Colonic mucosa (tissue), 4 donors: ENCODE results near the gene MIEF1. TPM values are rescaled to one million over a fixed set of nuclear protein-coding genes. Genes with fewer than 3 reads are reported as not detected.

Experiments used
- DNase-seq: peaks from one replicate; pipeline ENCODE4 v3.0.0-alpha.2; 2020
- H3K27ac ChIP-seq: fragments of 200-600 bp; one replicate; pipeline ENCODE4 v1.8.0; 2021
- H3K27me3 ChIP-seq: fragments of 200-600 bp; one replicate; pipeline ENCODE4 v1.8.0; 2021
- H3K36me3 ChIP-seq: fragments of 200-600 bp; one replicate; pipeline ENCODE4 v1.8.0; 2021
- H3K4me1 ChIP-seq: fragments of 200-600 bp; one replicate; pipeline ENCODE4 v1.8.0; 2021; ENCODE audit warnings: mild to moderate bottlenecking
- H3K4me3 ChIP-seq: fragments of 200-600 bp; one replicate; pipeline ENCODE4 v1.8.0; 2021
- H3K9ac ChIP-seq, 2 donors: one replicate each; pipeline ENCODE4 v1.7.0; 2013; ENCODE audit warnings: control low read depth in 2 of 2, low read depth in 2 of 2, low read length in 2 of 2
- H3K9me3 ChIP-seq: fragments of 200-600 bp; one replicate; pipeline ENCODE4 v1.8.0; 2021
- intact Hi-C: fragments of 100-400 bp; cut with DNase I; formaldehyde crosslinking; loops from one replicate; pipeline ENCODE4 v1.14.1; 2022
- total RNA-seq, 2 donors: library from RNA; stranded (reverse); fragmentation: NEBNext Ultra II Directional in 1 of 2; extraction: Animal tissue kit (Norgen Biotek cat#: 25700) in 1 of 2; gene quantifications; one replicate each; pipeline ENCODE4 v1.2.1, GENCODE V29; 2021
- TF ChIP-seq, protein P1 (sequence below): fragments of 200-600 bp; IDR thresholded peaks from one replicate; pipeline ENCODE4 v1.8.0; 2022; ENCODE audit warnings: antibody characterized with exemption, mild to moderate bottlenecking
- donor health status: healthy.
- donor health status: DM: no; HTN: no; CAD: no.
- donor health status: DM: no; HTN: no; CAD: no.

Gene MIEF1
- total RNA-seq, 2 donors from 2014 or later = 28.6 to 36.6 TPM

DNA sequence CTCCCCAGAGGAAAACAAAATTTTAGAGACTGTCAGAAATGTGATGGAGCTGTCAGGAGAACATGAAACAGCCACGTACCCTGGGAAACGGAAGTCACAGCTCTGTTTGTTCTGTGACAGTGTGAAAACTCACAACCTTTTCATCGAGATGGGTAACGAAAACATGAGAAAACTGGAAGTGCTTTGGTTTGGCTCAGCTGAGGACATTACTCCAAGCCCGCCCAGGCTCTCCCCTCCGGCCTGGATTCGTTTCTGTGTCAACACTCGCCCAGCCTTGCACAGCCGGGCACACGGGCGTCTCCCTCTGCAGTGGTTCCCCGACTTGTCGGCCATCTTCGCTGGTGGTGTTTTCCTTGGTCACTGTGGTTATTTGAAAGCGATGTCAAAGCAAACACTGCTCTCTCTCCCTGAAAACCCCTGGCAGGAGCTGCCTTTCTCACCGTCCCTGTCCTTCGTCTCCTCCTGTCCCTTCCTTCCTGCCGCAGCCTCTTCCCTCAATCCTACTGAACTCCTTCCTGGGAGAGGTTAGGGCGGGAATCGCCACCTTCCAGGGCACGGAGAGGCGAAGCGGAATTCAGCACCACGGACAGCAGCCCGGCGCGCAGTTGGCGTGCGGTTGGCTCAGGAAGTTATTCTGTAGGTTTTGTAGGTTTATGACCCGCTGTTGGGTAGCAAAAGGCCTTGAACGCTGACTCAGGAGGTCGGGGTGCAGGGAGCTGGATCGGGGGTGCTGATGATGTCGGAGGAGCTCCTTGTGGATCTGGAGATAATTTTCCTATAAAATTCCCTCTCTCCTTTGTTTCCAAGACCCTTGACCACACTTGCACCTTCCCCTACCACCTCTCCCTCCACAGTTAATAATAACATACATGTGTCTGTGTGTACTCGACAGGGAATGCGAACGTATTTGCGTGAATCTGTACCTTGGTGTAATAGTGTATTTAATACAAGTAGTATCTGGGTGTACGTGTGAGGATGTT lies 43.6 kb downstream of the MIEF1 start:
- DNase-seq = peak; percentile 65
- no peaks in the 10 kb centered on the region for H3K4me1 ChIP-seq
- no peak overlapping the region for H3K4me3 ChIP-seq
- no peaks in the 10 kb centered on the region for H3K27me3 ChIP-seq
- TF ChIP-seq, protein P1, sequence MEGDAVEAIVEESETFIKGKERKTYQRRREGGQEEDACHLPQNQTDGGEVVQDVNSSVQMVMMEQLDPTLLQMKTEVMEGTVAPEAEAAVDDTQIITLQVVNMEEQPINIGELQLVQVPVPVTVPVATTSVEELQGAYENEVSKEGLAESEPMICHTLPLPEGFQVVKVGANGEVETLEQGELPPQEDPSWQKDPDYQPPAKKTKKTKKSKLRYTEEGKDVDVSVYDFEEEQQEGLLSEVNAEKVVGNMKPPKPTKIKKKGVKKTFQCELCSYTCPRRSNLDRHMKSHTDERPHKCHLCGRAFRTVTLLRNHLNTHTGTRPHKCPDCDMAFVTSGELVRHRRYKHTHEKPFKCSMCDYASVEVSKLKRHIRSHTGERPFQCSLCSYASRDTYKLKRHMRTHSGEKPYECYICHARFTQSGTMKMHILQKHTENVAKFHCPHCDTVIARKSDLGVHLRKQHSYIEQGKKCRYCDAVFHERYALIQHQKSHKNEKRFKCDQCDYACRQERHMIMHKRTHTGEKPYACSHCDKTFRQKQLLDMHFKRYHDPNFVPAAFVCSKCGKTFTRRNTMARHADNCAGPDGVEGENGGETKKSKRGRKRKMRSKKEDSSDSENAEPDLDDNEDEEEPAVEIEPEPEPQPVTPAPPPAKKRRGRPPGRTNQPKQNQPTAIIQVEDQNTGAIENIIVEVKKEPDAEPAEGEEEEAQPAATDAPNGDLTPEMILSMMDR = no peak
- no peak overlapping the region for H3K9ac ChIP-seq
- no peak overlapping the region for H3K27ac ChIP-seq
- intact Hi-C loops = no loop called here
- H3K9me3 ChIP-seq = no peaks in the 10 kb centered on the region
- H3K36me3 ChIP-seq = no peaks in the 10 kb centered on the region

DNA sequence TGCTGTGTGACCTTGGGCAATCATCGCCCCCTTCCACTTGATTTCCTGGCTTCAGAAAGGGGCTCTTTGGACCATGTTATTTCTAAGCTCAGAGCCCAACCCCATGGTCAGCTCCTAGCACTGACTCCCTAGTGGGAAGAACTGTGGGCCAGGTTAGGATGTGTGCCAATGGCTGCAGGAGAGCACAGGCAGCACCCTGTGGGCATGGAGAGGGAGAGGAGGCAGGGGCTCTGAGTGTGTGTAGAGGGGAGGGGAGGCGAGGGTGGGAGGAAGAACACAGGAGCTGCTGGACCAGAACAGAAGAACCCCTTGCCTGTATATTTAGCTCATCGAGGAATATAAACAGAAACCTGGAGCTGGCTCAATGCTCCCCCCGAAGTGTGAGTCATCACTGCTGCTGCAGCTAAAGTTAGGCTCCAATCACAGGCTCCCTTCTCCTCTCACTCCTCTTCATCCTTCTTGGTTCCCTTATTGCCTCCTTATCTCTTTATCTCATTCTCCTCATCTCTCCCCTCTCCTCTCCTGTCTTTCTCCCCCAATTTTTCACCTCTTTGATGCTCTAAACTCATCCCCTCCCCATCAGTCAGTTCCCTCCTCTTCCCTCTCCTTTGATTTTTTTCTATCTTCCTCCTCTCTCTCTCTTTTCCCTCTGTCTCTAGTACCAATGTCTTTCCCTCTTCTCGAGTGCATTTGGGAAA lies 44.9 kb downstream of the MIEF1 start:
- no peaks in the 10 kb centered on the region for H3K4me1 ChIP-seq
- no peak overlapping the region for H3K4me3 ChIP-seq
- intact Hi-C loops = no loop called here
- TF ChIP-seq, protein P1 = no peak
- no peaks in the 10 kb centered on the region for H3K36me3 ChIP-seq
- H3K9me3 ChIP-seq = no peaks in the 10 kb centered on the region
- H3K27ac ChIP-seq = no peak overlapping the region
- H3K9ac ChIP-seq = no peak overlapping the region
- no peak for DNase-seq
- no peaks in the 10 kb centered on the region for H3K27me3 ChIP-seq

DNA sequence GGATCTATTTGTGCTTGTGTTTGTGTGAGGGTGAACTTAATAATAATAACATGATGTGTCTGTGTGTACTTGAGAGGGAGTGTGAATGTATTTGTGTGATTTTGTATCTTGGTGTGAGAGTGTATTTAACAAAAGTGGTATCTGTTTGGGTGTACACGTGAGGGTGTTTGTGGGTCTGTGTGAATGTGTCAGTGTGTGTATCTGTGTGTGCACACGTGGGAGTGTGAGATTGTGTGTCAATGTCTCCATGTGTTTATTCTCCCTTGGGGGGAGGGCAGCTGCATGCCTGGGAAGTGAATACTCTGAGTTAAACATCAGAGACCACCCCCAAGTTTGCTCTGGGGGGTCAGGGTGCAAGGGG lies 45.5 kb downstream of the MIEF1 start:
- Histone ChIP-seq H3K27ac (no peak overlapping the region), H3K9ac (no peak overlapping the region), H3K9me3 (no peaks in the 10 kb centered on the region), H3K27me3 (no peaks in the 10 kb centered on the region), H3K36me3 (no peaks in the 10 kb centered on the region), H3K4me3 (no peak overlapping the region), H3K4me1 (no peaks in the 10 kb centered on the region)
- intact Hi-C loops = no loop called here
- DNase-seq = no peak
- TF ChIP-seq, protein P1 = no peak

DNA sequence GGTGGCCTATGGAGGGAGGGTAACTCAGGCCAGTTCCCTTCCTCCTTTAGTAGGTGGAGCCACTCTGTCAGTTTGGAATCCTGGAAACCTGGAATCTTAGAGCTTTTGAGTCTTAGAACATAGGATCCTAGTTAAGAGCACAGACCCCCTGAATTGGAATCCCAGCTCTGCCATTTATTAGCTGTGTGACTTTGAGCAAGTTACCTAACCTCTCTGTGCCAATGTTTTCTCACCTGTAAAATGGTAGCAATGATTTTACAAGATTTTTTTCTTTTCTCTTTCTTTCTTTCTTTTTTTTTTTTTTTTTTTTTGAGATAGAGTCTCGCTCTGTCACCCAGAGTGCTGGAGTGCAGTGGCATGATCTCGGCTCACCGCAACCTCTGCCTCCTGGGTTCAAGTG lies 51.3 kb downstream of the MIEF1 start:
- no peaks in the 10 kb centered on the region for H3K36me3 ChIP-seq
- peaks cover 21% of the 10 kb centered on the region for H3K27me3 ChIP-seq
- no peak for DNase-seq
- H3K4me1 ChIP-seq = no peaks in the 10 kb centered on the region
- intact Hi-C loops = no loop called here
- H3K9ac ChIP-seq = no peak overlapping the region
- no peak overlapping the region for H3K27ac ChIP-seq
- TF ChIP-seq, protein P1 = no peak
- H3K4me3 ChIP-seq = no peak overlapping the region
- H3K9me3 ChIP-seq = no peaks in the 10 kb centered on the region

DNA sequence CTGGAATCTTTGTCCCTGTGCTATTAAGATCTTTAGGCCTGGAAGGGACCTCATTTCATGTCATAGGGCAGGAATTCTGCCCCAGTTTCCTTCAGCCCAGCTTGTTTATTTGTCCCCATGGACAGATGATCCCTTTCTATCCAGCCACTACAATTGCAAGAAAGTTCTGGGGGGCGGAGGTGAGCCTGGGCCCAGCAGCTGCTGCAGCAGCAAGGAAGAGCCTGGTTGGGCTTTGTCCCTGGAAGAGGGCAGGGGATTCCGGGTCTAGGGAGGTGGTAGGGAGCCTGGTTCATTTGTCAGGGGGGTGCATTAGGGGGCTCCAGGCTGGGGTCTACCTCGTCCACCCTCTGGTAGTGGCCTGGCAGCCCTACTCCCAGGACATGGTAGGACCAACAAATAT lies 52.1 kb downstream of the MIEF1 start:
- intact Hi-C loops = no loop called here
- TF ChIP-seq, protein P1 = no peak
- Histone ChIP-seq H3K4me1 (no peaks in the 10 kb centered on the region), H3K4me3 (no peak overlapping the region), H3K9me3 (no peaks in the 10 kb centered on the region), H3K27me3 (peaks cover 22% of the 10 kb centered on the region), H3K9ac (no peak overlapping the region), H3K27ac (no peak overlapping the region), H3K36me3 (no peaks in the 10 kb centered on the region)
- DNase-seq = no peak
